Upper lobe of left lung (tissue), 4 donors: ENCODE results near the gene GALNT5.

Experiments
- EP300 ChIP-seq, 4 donors: sonication (generic); formaldehyde crosslinking; IDR thresholded peaks; one replicate each; pipeline ENCODE4 v1.5.1; 2017; ENCODE audit warnings: antibody characterized with exemption in 4 of 4, control low read depth in 2 of 4
- POLR2A ChIP-seq, 4 donors: fragments of 450-650 bp; IDR thresholded peaks; one replicate each; pipeline ENCODE4 v1.5.1; 2016 to 2017; ENCODE audit warnings: antibody characterized with exemption in 4 of 4, mild to moderate bottlenecking in 2 of 4
- POLR2AphosphoS5 ChIP-seq, 2 donors: sonication (generic); formaldehyde crosslinking; IDR thresholded peaks; one replicate each; pipeline ENCODE4 v1.5.1; 2017; ENCODE audit warnings: antibody characterized with exemption in 2 of 2
- TF ChIP-seq, protein P1 (sequence below), 6 experiments: fragments of 450-650 bp in 4 of 6; fragments of 200-600 bp in 2 of 6; sonication (generic) in 2 of 6; IDR thresholded peaks; one replicate each; pipeline ENCODE4 v1.5.1; 2016 to 2019; ENCODE audit warnings: antibody characterized with exemption in 6 of 6

DNA sequence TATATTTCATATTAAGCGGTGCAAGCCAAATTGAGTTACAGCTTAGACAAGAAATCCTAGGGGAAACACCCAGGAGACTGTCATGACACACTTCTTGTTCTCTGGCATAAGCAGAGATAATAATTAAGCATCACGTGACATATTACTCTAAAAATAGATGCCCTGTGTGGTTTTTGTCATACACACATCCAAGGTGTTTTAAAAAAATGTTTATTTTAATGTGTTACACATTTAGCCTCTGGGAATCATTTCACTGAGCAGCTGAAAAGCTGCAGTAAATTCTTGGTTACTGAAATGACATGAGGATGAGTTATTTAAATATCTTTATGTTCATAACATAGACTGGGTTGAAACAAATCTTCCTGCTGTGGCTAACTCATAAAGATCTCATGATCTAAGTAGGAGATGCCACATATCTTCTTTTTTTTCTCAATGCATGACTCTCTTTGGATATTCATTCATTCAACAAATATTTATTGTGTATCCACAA is 106.2 kb downstream of the GALNT5 start:
- TF ChIP-seq POLR2AphosphoS5 (IDR thresholded peaks at IDR 0.05): no peak
- TF ChIP-seq, protein P1, sequence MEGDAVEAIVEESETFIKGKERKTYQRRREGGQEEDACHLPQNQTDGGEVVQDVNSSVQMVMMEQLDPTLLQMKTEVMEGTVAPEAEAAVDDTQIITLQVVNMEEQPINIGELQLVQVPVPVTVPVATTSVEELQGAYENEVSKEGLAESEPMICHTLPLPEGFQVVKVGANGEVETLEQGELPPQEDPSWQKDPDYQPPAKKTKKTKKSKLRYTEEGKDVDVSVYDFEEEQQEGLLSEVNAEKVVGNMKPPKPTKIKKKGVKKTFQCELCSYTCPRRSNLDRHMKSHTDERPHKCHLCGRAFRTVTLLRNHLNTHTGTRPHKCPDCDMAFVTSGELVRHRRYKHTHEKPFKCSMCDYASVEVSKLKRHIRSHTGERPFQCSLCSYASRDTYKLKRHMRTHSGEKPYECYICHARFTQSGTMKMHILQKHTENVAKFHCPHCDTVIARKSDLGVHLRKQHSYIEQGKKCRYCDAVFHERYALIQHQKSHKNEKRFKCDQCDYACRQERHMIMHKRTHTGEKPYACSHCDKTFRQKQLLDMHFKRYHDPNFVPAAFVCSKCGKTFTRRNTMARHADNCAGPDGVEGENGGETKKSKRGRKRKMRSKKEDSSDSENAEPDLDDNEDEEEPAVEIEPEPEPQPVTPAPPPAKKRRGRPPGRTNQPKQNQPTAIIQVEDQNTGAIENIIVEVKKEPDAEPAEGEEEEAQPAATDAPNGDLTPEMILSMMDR (IDR thresholded peaks at IDR 0.05): no peak
- TF ChIP-seq POLR2A (IDR thresholded peaks at IDR 0.05): no peak
- no peak for TF ChIP-seq EP300 (IDR thresholded peaks at IDR 0.05)
